Testis (tissue), 2 donors: ENCODE results near the gene LMNTD2.

ENCODE experiments used
- CTCF ChIP-seq, 3 experiments: fragments of 450-650 bp in 2 of 3; fragments of 200-600 bp in 1 of 3; sonication (generic) in 1 of 3; IDR thresholded peaks; one replicate each; pipeline ENCODE4 v1.5.1; 2016 to 2019; ENCODE audit warnings: antibody characterized with exemption in 3 of 3, mild to moderate bottlenecking in 2 of 3, moderate library complexity in 1 of 3
- POLR2A ChIP-seq: fragments of 450-650 bp; IDR thresholded peaks from one replicate; pipeline ENCODE4 v1.6.1; 2017; ENCODE audit warnings: antibody characterized with exemption, mild to moderate bottlenecking, moderate library complexity

GRCh38 chr11:592918-593317 lies 32.4 kb upstream of the LMNTD2 start:
- TF ChIP-seq POLR2A (no peak), CTCF (IDR thresholded peaks at IDR 0.05) (no peak)
